HUES64 (cell line): ENCODE data around the gene CD151.

Source experiments
- H3K27ac ChIP-seq: 2 replicates; pipeline ENCODE4 v1.7.0; 2013; ENCODE audit warnings: low read depth, low read length, inconsistent platforms
- H3K27me3 ChIP-seq: 2 replicates; pipeline ENCODE4 v1.6.1; 2013; ENCODE audit warnings: mild to moderate bottlenecking, low read length; ENCODE audit not compliant: insufficient read depth
- H3K36me3 ChIP-seq: 2 replicates; pipeline ENCODE4 v1.6.1; 2013; ENCODE audit warnings: mild to moderate bottlenecking, low read length; ENCODE audit not compliant: insufficient read depth
- H3K4me1 ChIP-seq: 2 replicates; pipeline ENCODE4 v1.6.1; 2013; ENCODE audit warnings: mild to moderate bottlenecking, low read length, moderate library complexity; ENCODE audit not compliant: insufficient read depth
- H3K4me3 ChIP-seq: 2 replicates; pipeline ENCODE4 v1.5.1; 2013; ENCODE audit warnings: mild to moderate bottlenecking, low read length, moderate library complexity
- H3K9ac ChIP-seq: 2 replicates; pipeline ENCODE4 v1.6.1; 2013; ENCODE audit warnings: mild to moderate bottlenecking, low read depth, low read length
- H3K9me3 ChIP-seq: 2 replicates; pipeline ENCODE4 v1.6.1; 2013; ENCODE audit warnings: low read depth, low read length; ENCODE audit not compliant: insufficient read depth
- WGBS: fragments of 150-250, 120-280 bp; methylation state at CpG from one replicate; pipeline ENCODE4 v1.1.7; 2013; ENCODE audit warnings: missing lambda C conversion rate; 5-methylcytosine and 5-hydroxymethylcytosine counted together

Gene CD151

GRCh38 chr11:791658-792534 is 40.9 kb upstream of the CD151 start:
- 95% methylated on average over 49 of the region's 49 CpGs for WGBS
- Histone ChIP-seq H3K36me3 (peaks cover 26% of the 10 kb centered on the region; the same call in 1 of the 2 replicates), H3K4me1 (peaks cover 9% of the 10 kb centered on the region; the same call in 1 of the 2 replicates), H3K9me3 (no peaks in the 10 kb centered on the region), H3K4me3 (no peak overlapping the region), H3K9ac (no peak overlapping the region), H3K27ac (no peak overlapping the region), H3K27me3 (no peaks in the 10 kb centered on the region)

GRCh38 chr11:792535-792821 is 40.3 kb upstream of the CD151 start:
- Histone ChIP-seq H3K4me3 (no peak overlapping the region), H3K4me1 (peaks cover 9% of the 10 kb centered on the region; the same call in 1 of the 2 replicates), H3K9me3 (no peaks in the 10 kb centered on the region), H3K36me3 (peaks cover 26% of the 10 kb centered on the region; the same call in 1 of the 2 replicates), H3K27me3 (no peaks in the 10 kb centered on the region), H3K27ac (no peak overlapping the region), H3K9ac (no peak overlapping the region)
- WGBS, result 96% methylated on average over 15 of the region's 15 CpGs

GRCh38 chr11:792873-793272 is 39.9 kb upstream of the CD151 start:
- H3K9me3 ChIP-seq, result no peaks in the 10 kb centered on the region
- no peaks in the 10 kb centered on the region for H3K27me3 ChIP-seq
- no peak overlapping the region for H3K4me3 ChIP-seq
- no peak overlapping the region for H3K9ac ChIP-seq
- peaks cover 26% of the 10 kb centered on the region; the same call in 1 of the 2 replicates for H3K36me3 ChIP-seq
- H3K27ac ChIP-seq, result no peak overlapping the region
- H3K4me1 ChIP-seq, result peaks cover 9% of the 10 kb centered on the region; the same call in 1 of the 2 replicates
- WGBS, result 93% methylated on average over 13 of the region's 13 CpGs

GRCh38 chr11:793556-793955 is 39.2 kb upstream of the CD151 start:
- no peak overlapping the region for H3K27ac ChIP-seq
- H3K9ac ChIP-seq, result no peak overlapping the region
- H3K4me3 ChIP-seq, result no peak overlapping the region
- no peaks in the 10 kb centered on the region for H3K27me3 ChIP-seq
- no peaks in the 10 kb centered on the region for H3K9me3 ChIP-seq
- peaks cover 9% of the 10 kb centered on the region; the same call in 1 of the 2 replicates for H3K4me1 ChIP-seq
- WGBS, result 89% methylated on average over 7 of the region's 7 CpGs
- H3K36me3 ChIP-seq, result peaks cover 26% of the 10 kb centered on the region; the same call in 1 of the 2 replicates

GRCh38 chr11:794013-794765 is 38.6 kb upstream of the CD151 start:
- H3K4me1 ChIP-seq, result peaks cover 9% of the 10 kb centered on the region; the same call in 1 of the 2 replicates
- peaks cover 26% of the 10 kb centered on the region; the same call in 1 of the 2 replicates for H3K36me3 ChIP-seq
- H3K27me3 ChIP-seq, result no peaks in the 10 kb centered on the region
- no peaks in the 10 kb centered on the region for H3K9me3 ChIP-seq
- no peak overlapping the region for H3K4me3 ChIP-seq
- no peak overlapping the region for H3K27ac ChIP-seq
- 95% methylated on average over 31 of the region's 31 CpGs for WGBS
- H3K9ac ChIP-seq, result no peak overlapping the region

- Histone ChIP-seq H3K36me3 (peaks cover 29% of the 10 kb centered on the region; the same call in 1 of the 2 replicates), H3K9ac (no peak overlapping the region), H3K4me3 (no peak overlapping the region), H3K4me1 (peaks cover 9% of the 10 kb centered on the region; the same call in 1 of the 2 replicates), H3K27me3 (no peaks in the 10 kb centered on the region), H3K27ac (no peak overlapping the region), H3K9me3 (no peaks in the 10 kb centered on the region)
- WGBS, result 86% methylated on average over 37 of the region's 38 CpGs
Observed at GRCh38 chr11:794766-795633, 37.8 kb upstream of the CD151 start.

- 43% methylated on average over 22 of the region's 26 CpGs for WGBS
- Histone ChIP-seq H3K9ac (no peak overlapping the region), H3K4me1 (0 out of 2 replicates have a peak, but pooled peaks cover 5% of the 10 kb centered on the region), H3K4me3 (no peak overlapping the region), H3K27me3 (no peaks in the 10 kb centered on the region), H3K9me3 (no peaks in the 10 kb centered on the region), H3K27ac (no peak overlapping the region), H3K36me3 (peaks cover 32% of the 10 kb centered on the region; the same call in 1 of the 2 replicates)
Observed at GRCh38 chr11:795634-796564, 36.9 kb upstream of the CD151 start.

- 39% methylated on average over 18 of the region's 18 CpGs for WGBS
- H3K4me3 ChIP-seq, result peak overlapping the region; percentile 84
- H3K36me3 ChIP-seq, result peaks cover 27% of the 10 kb centered on the region; the same call in 1 of the 2 replicates
- H3K4me1 ChIP-seq, result 0 out of 2 replicates have a peak, but pooled peaks cover 5% of the 10 kb centered on the region
- no peaks in the 10 kb centered on the region for H3K27me3 ChIP-seq
- H3K9ac ChIP-seq, result no peak overlapping the region
- no peaks in the 10 kb centered on the region for H3K9me3 ChIP-seq
- peak overlapping the region; percentile 87; the same call in 1 of the 2 replicates for H3K27ac ChIP-seq
Observed at GRCh38 chr11:796565-797295, 36.0 kb upstream of the CD151 start.

GRCh38 chr11:797296-798092 is 35.3 kb upstream of the CD151 start:
- Histone ChIP-seq H3K4me1 (0 out of 2 replicates have a peak, but pooled peaks cover 5% of the 10 kb centered on the region), H3K9me3 (no peaks in the 10 kb centered on the region), H3K9ac (peak overlapping the region; percentile 87), H3K36me3 (peaks cover 23% of the 10 kb centered on the region), H3K27me3 (no peaks in the 10 kb centered on the region), H3K4me3 (peak overlapping the region; percentile 84), H3K27ac (peak overlapping the region; percentile 87)
- WGBS, result under 1% methylated on average over 57 of the region's 57 CpGs
